HG03460 (cell line): ENCODE results near the gene MCEMP1.

Experiments used
- ATAC-seq: cut with Tn5 transposase; IDR thresholded peaks from one replicate; pipeline ENCODE4 v1.9.1; 2021; ENCODE audit not compliant: unreplicated experiment

MCEMP1 gene

DNA sequence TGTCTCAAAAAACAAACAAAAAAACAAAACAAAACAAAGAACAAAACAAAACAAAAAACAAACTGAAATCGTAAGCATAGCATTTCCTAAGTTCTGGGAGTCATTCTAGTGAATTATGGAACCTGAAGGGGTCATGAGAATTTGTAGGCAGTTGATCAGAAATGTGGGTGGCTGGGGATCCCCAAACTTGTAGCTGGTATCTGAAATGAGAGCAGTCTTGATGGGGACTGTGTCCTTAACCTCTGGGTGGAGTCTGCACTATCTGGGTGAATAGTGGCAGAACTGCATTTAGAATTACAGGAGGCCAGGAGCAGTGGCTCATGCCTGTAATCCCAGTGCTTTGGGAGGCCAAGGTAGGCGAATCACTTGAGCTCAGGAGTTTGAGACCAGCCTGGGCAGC is 48.9 kb downstream of the MCEMP1 start:
- ATAC-seq = no peak

DNA sequence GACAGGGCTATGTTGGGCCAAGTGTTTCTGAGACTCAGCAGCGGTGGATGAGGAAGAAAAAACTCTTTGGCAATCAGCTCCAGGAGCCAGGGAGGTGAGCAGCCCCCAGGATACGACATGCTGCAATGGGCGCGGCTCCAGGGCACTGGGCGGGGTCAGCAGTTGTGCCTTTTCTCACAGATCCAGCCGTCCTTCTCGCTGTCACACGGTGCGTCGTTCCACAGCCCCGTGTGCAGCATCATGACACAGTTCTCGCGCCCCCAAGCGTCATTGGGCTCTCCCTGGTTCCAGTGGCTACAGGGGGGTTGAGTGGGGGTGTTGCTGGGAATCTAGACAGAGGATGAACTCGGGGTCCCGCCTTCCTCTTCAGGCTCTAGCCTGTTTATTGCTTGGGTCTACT is 52.3 kb downstream of the MCEMP1 start:
- ATAC-seq = no peak
